ENCODE data around the gene CDK14.

Gene CDK14

GRCh38 chr7:90821961-90822620 is 226.0 kb downstream of the CDK14 start:
- TF ChIP-seq CTCF (IDR thresholded peaks at IDR 0.05; ENCODE audit: insufficient read depth, low read depth, low read length, missing control alignments): no peak
- DNase-seq (ENCODE audit: low read depth): no peak
- H3K4me3 ChIP-seq (ENCODE audit: low read depth, low read length): no peak overlapping the region

DNA sequence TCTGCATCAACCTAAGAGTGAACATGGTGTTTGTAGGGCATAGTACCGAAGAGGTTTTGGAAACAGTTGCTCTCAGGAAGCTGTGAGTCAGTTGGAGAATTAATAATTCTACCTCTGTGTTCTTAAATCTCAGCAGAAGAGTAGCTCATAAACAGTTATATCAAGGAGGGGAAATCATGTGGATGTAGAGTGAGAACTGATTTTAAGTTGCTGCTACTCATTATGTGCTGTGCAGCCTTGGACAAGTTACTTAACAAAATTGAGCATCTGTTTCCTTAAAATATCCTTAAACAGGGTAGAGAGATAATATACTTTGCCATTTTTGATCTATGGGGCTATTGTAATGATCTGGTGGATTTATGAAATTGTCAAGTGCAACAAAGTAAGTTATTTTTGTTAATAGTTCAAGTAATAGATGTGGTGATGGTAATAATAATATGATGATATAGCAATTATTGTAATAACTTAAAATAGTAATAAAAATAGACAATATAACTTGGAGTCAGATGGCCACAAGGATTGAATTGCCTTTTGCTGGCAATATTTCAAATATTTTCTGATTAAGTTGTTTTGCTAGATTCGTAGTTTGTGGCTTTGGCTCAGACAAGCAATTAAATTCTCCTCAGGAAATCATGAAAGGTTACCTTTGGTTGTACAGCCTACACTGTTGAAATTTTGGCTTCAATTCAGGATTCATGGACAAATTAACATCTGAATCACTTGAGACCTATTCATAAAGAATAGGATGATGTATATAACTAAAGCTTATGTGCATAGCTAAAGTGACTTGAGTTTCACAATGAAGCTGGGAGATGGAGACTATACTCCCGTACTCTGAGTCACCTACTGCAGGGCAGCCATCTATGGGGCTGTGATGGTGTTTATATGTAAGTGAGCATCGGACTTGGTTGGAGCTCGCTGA is 228.5 kb downstream of the CDK14 start:
- no peak overlapping the region for H3K4me3 ChIP-seq (ENCODE audit: low read depth, low read length)
- no peak for DNase-seq (ENCODE audit: low read depth)
- no peak for TF ChIP-seq CTCF (IDR thresholded peaks at IDR 0.05; ENCODE audit: insufficient read depth, low read depth, low read length, missing control alignments)

GRCh38 chr7:90825779-90826178 is 229.7 kb downstream of the CDK14 start:
- no peak for TF ChIP-seq CTCF (IDR thresholded peaks at IDR 0.05; ENCODE audit: insufficient read depth, low read depth, low read length, missing control alignments)
- no peak for DNase-seq (ENCODE audit: low read depth)
- H3K4me3 ChIP-seq (ENCODE audit: low read depth, low read length): no peak overlapping the region

DNA sequence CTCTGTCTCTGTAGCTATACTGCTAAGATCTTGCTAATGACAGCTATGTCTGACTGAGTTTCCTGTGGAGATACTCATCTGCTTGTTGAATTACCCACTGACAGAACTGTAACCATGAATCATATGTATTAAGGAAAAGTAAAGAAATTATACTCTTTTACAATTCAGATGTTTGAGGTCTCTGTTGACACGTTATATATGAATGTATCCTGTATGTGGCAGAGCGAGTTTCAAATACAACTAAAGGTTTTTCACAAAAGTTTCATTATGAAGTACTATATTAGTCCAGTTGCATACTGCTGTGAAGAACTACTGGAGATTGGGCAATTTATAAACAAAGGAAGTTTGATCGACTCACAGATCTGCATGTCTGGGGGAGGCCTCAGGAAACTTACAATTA is 232.5 kb downstream of the CDK14 start:
- TF ChIP-seq CTCF (IDR thresholded peaks at IDR 0.05; ENCODE audit: insufficient read depth, low read depth, low read length, missing control alignments): no peak
- DNase-seq (ENCODE audit: low read depth): no peak
- no peak overlapping the region for H3K4me3 ChIP-seq (ENCODE audit: low read depth, low read length)

DNA sequence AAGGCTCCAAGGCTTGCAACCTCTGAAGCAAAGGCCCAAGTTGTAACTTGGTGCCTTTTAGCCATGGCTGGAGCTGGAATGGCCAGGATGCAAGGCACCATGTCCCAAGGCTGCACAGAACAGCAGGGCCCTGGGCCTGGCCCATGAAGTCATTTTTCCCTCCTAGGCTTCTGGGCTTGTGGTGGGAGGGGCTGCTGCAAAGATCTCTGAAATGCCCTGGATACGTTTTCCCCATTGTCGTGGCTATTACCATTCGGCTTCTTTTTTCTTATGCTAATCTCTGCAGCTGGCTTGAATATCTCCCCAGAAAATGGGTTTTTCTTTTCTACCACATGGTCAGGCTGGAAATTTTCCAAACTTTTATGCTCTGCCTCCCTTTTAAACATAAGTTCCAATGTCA is 234.2 kb downstream of the CDK14 start:
- TF ChIP-seq CTCF (IDR thresholded peaks at IDR 0.05; ENCODE audit: insufficient read depth, low read depth, low read length, missing control alignments): no peak
- no peak for DNase-seq (ENCODE audit: low read depth)
- H3K4me3 ChIP-seq (ENCODE audit: low read depth, low read length): no peak overlapping the region

DNA sequence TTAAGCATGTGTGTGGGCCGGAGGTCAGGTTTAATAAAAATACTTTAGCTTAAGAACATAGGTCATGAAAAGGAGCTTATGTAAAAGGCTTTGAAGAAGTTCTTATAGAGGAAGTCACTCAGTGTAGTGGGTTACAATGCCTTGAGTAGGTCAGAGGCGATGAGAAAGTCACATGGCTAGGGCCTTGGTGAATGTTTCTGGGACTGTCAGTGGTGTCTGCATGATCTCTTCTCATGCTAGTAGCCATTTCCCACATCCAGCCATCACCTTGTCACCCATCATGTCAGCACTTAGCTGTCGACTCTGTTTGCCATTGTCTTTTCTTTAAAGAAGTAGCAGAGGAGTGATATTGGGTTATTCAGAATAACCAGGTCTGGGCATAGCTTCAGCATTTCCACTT is 236.6 kb downstream of the CDK14 start:
- TF ChIP-seq CTCF (IDR thresholded peaks at IDR 0.05; ENCODE audit: insufficient read depth, low read depth, low read length, missing control alignments): no peak
- no peak for DNase-seq (ENCODE audit: low read depth)
- no peak overlapping the region for H3K4me3 ChIP-seq (ENCODE audit: low read depth, low read length)

Data from GM12865 (cell line).